A549 (cell line): ENCODE measurements around the gene PDE8B.

ENCODE experiments used
- JUN ChIP-seq, 2 experiments: fragments of >200 bp; sonication (Bioruptor Twin); formaldehyde crosslinking; IDR thresholded peaks; 2 replicates in 1 of 2; 3 replicates in 1 of 2; pipeline ENCODE4 v1.6.1; 2016 to 2017
- TF ChIP-seq, protein P1 (sequence below): fragments of >200 bp; sonication (Bioruptor Twin); formaldehyde crosslinking; IDR thresholded peaks from 3 replicates; pipeline ENCODE4 v1.5.1; 2016
- TF ChIP-seq, protein P2 (sequence below): IDR thresholded peaks from 2 replicates; pipeline ENCODE4 v1.6.1; 2012

DNA sequence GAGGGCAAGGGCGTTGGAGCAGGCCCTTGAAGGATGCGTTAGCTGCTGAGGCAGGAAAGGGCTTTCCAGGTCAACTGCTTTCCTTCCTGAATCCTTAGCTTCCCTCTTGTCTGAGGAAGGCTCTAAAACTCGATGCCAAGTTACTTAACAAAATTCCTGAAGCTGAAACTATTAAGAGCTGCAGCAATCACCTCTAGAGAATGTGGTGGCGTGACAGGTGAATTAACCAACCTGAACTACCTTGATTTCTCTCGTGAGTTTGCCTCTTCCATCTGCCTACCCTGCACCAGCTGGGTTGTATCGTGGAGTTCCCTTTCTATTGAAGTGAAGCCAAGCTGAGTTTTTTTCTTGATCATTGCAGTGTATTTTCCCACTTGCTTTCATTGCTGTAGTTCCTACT is 96.1 kb downstream of the PDE8B start:
- no peak for TF ChIP-seq JUN (IDR thresholded peaks at IDR 0.05)
- TF ChIP-seq, protein P1, sequence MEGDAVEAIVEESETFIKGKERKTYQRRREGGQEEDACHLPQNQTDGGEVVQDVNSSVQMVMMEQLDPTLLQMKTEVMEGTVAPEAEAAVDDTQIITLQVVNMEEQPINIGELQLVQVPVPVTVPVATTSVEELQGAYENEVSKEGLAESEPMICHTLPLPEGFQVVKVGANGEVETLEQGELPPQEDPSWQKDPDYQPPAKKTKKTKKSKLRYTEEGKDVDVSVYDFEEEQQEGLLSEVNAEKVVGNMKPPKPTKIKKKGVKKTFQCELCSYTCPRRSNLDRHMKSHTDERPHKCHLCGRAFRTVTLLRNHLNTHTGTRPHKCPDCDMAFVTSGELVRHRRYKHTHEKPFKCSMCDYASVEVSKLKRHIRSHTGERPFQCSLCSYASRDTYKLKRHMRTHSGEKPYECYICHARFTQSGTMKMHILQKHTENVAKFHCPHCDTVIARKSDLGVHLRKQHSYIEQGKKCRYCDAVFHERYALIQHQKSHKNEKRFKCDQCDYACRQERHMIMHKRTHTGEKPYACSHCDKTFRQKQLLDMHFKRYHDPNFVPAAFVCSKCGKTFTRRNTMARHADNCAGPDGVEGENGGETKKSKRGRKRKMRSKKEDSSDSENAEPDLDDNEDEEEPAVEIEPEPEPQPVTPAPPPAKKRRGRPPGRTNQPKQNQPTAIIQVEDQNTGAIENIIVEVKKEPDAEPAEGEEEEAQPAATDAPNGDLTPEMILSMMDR, result no peak
- TF ChIP-seq, protein P2, sequence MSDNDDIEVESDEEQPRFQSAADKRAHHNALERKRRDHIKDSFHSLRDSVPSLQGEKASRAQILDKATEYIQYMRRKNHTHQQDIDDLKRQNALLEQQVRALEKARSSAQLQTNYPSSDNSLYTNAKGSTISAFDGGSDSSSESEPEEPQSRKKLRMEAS, result no peak
